IPS-20b (cell line): ENCODE measurements around the gene PARVG.
"Not testable (repeated sequence)": the region's sequence is repeated elsewhere in the genome, so short reads cannot be mapped to it uniquely, and the experiment has no call there.

Experiments
- H3K27ac ChIP-seq: one replicate; pipeline ENCODE4 v1.5.1; 2013; ENCODE audit warnings: low read length
- H3K27me3 ChIP-seq: 2 replicates; pipeline ENCODE4 v1.6.1; 2013; ENCODE audit warnings: mild to moderate bottlenecking, low read length, inconsistent platforms; ENCODE audit not compliant: insufficient read depth
- H3K36me3 ChIP-seq: 2 replicates; pipeline ENCODE4 v1.6.1; 2013; ENCODE audit warnings: low read depth, mild to moderate bottlenecking, inconsistent platforms, low read length, moderate library complexity; ENCODE audit not compliant: insufficient read depth
- H3K4me1 ChIP-seq: 2 replicates; pipeline ENCODE4 v1.6.1; 2013; ENCODE audit warnings: mild to moderate bottlenecking, control low read depth, inconsistent platforms, low read length, moderate library complexity; ENCODE audit not compliant: insufficient read depth
- H3K4me3 ChIP-seq: 2 replicates; pipeline ENCODE4 v1.5.1; 2013; ENCODE audit warnings: mild to moderate bottlenecking, low read length, inconsistent platforms
- H3K9ac ChIP-seq: 2 replicates; pipeline ENCODE4 v1.6.1; 2013; ENCODE audit warnings: low read depth, mild to moderate bottlenecking, inconsistent platforms, low read length, moderate library complexity
- H3K9me3 ChIP-seq: 2 replicates; pipeline ENCODE4 v1.6.1; 2013; ENCODE audit warnings: mild to moderate bottlenecking, low read depth, low read length, inconsistent platforms; ENCODE audit not compliant: insufficient read depth

Gene PARVG

DNA sequence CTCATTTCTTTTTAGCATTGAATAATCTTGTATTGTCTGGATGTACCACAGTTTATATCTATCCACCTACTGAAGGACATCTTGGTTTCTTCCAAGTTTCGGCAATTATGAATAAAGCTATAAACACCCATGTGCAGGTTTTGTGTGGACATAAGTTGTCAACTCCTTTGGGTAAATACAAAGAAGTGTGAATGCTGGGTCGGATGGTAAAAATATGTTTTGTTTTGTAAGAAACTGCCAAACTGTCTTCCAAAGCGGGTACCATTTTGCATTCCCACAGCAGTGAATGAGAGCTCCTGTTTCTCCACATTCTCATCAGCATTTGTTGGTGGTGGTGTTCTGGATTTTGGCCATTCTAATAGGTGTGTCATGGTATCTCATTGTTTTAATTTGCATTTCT, 60.4 kb downstream of the PARVG start:
- not testable (repeated sequence) for H3K27ac ChIP-seq, H3K9me3 ChIP-seq, H3K27me3 ChIP-seq, H3K36me3 ChIP-seq, H3K4me1 ChIP-seq, H3K9ac ChIP-seq, H3K4me3 ChIP-seq

DNA sequence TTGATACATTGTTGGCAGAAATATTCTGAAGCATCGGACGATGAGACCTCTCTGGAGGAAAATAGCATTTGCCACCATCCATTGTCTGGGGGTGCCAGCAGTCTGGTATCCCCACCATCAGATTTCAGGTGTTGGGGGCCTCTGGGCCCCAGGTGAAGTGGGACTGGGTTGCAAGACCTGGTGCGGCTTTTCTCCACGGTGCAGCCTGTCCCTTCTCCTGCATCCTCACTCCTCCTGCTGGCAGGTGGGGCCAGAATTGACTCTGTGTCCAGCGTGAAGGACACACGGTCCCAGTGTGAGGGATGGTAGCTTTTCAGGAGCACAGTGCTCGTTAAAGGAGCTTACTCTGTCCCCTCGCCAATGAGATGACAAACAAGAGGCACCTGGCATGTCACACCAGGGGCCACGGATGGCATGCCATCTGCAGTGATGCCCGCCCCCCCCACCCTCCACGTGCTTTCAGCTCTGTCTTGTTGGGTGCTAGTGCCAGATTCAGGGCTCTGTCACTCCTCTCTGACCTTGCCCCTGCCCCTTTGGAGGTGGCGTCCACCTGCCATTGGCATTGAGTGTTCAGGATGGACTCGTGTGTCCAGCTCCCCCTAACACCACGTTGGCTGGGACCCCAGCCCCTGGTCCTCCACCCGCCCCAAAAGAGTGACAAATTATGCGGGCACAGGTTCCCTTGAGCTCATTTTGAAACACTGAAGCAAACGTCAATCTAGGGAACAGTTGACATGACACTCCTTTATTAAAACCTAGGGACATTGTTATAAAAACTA, 62.4 kb downstream of the PARVG start:
- H3K27ac ChIP-seq, result no peak overlapping the region
- no peaks in the 10 kb centered on the region for H3K4me1 ChIP-seq
- no peaks in the 10 kb centered on the region for H3K36me3 ChIP-seq
- no peak overlapping the region for H3K9ac ChIP-seq
- H3K9me3 ChIP-seq, result no peaks in the 10 kb centered on the region
- H3K27me3 ChIP-seq, result no peaks in the 10 kb centered on the region
- no peak overlapping the region for H3K4me3 ChIP-seq

DNA sequence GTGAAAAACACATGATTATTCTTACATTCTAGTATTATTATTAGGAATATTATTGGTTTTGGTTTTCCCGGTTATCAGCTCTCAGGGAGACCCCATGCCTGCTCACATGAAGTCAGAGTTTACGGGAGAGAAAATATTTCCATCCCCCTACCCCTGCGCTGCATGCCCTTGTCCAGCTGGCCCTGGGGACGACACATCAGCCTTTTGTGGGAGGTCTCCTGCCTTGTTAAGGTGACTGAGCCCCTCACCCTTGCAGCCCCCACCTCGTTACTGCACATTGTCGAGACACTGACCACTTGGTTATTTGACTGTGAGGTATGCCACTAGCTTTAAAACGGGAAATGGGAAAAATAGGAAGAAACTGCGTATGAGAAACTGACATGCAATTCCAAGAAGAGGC, 63.0 kb downstream of the PARVG start:
- no peaks in the 10 kb centered on the region for H3K36me3 ChIP-seq
- H3K9ac ChIP-seq, result no peak overlapping the region
- no peaks in the 10 kb centered on the region for H3K27me3 ChIP-seq
- no peak overlapping the region for H3K27ac ChIP-seq
- H3K4me1 ChIP-seq, result no peaks in the 10 kb centered on the region
- no peak overlapping the region for H3K4me3 ChIP-seq
- no peaks in the 10 kb centered on the region for H3K9me3 ChIP-seq

DNA sequence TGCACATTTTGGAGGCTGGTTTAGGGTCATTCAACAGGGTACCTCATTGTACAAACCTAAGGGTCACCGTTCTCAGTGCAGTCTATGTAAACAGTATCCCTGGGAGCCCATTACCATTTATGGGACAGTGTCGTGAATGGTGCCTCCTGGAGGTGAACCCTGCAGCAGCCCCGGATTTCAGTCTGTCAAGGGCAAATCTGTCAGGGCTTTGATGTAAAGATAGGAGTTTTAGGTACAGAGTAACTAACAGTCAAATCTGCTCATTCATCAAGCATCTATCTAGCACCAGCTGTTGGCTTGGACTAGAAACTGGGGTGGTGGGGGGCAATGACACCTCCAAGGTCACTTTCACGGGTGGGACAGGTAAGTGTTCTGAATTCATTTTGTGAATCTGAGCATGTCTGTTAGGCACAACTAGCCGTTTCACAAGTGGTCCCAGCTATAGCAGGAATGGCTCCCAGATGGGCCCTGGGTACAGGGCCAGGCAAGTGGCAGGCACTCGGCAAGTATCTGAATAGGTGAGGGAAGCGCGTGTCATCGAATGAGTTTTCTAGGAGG, 63.6 kb downstream of the PARVG start:
- H3K27me3 ChIP-seq, result no peaks in the 10 kb centered on the region
- no peaks in the 10 kb centered on the region for H3K4me1 ChIP-seq
- no peaks in the 10 kb centered on the region for H3K36me3 ChIP-seq
- H3K9me3 ChIP-seq, result no peaks in the 10 kb centered on the region; the same call in 1 of the 2 replicates
- H3K9ac ChIP-seq, result no peak overlapping the region
- no peak overlapping the region for H3K4me3 ChIP-seq
- no peak overlapping the region for H3K27ac ChIP-seq

DNA sequence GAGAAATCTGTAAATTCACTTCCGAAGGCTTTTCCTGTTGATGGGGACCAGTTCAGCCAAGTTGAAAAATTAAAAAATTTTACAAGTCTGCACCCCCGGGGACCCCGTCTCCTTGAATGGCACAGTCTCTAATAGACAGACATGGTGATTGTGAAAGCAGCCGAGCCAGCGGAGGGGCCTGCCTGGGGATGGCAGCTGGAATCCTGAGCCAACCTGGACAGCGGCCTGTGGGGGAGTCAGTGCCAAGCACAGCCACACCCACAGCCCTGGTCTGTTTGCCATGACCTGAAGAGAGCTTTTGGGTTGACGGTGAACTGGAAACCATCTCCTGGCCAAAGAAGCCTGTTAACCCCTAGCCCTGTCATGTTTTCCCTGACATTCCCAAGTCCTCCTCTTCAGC, 64.7 kb downstream of the PARVG start:
- Histone ChIP-seq H3K27ac (no peak overlapping the region), H3K36me3 (no peaks in the 10 kb centered on the region), H3K4me1 (no peaks in the 10 kb centered on the region), H3K9me3 (peaks cover 10% of the 10 kb centered on the region; the same call in 1 of the 2 replicates), H3K27me3 (no peaks in the 10 kb centered on the region), H3K4me3 (no peak overlapping the region), H3K9ac (no peak overlapping the region)

DNA sequence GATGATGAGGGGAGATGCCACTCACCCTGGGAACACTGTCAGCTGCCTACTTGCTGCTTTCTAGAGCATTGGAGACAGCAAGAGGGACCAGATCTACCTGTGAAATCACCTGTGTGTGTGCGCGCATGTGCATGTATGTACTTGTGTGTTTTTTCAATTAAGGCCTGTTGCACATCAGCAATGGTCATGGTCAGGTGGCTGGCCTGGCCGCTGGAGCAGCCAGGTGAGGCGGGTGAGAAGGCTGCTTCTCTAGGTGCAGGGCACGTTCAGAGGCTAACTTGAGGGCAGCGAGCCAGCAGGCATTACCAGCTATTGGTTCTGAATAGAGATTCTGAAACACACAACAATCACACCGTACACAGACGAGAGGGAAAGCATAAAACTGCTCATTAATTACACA, 65.1 kb downstream of the PARVG start:
- H3K9me3 ChIP-seq, result peaks cover 15% of the 10 kb centered on the region; the same call in 1 of the 2 replicates

DNA sequence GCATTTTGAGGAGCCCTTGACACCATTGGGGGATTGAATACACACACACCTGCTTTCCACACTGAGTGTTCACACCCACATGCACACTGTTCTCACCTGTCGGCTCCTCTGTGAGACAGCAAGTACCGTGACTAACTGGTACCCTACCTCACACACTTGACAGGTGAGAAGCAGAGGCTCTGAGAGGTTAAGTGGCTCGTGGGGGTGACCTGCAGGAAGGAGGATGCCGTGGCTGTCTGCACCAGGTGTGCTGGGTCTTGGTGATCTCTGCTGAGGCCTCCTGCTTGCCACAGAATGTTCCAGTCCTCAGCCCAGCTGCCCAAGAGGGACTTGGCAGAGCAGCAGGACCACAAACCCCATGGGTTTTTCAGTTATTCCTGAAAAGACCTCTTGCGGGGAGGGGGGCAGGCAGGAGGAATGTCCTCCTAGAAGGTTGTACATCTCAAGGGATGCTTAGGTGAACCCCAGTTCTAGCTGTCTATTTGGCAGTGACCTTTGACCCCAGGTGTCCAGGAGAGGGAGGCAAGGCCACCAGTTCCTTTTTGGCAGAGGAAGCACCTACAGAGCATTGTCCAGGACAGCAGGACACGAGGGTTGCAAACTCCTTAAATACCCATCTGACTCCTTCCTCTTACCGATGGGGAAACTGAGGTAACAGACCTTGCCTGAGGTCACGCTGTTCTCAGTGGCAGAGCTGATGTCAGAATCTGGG, 66.0 kb downstream of the PARVG start:
- H3K27ac ChIP-seq, result no peak overlapping the region
- no peaks in the 10 kb centered on the region for H3K4me1 ChIP-seq
- H3K4me3 ChIP-seq, result no peak overlapping the region

More for the DNA sequence above, 65.1 kb downstream of the PARVG start:
- no peaks in the 10 kb centered on the region for H3K27me3 ChIP-seq
- H3K9ac ChIP-seq, result no peak overlapping the region
- no peak overlapping the region for H3K27ac ChIP-seq
- no peaks in the 10 kb centered on the region for H3K4me1 ChIP-seq
- H3K4me3 ChIP-seq, result no peak overlapping the region
- no peaks in the 10 kb centered on the region for H3K36me3 ChIP-seq

DNA sequence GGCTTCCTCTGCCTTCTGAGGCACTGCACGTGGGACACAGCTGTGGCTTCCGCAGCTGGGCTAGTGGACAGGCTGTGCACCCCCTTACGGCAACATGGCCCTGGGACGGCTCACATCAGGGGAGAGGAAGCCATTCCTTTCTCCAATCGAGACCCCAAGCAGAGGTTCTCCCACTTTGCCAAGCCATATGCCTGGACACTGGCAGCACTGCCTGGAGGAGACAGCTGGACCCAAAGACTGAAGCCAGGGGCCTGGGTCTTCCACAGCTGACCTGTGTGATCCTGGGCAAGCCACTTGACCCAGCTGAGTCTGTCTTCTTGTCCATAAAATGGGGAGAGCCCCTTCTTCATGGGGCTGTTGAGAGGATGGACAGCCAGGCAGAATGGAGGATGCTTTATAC, 66.6 kb downstream of the PARVG start:
- H3K4me3 ChIP-seq, result no peak overlapping the region
- no peak overlapping the region for H3K27ac ChIP-seq
- H3K9me3 ChIP-seq, result peaks cover 17% of the 10 kb centered on the region; the same call in 1 of the 2 replicates
- H3K27me3 ChIP-seq, result no peaks in the 10 kb centered on the region
- no peak overlapping the region for H3K9ac ChIP-seq
- no peaks in the 10 kb centered on the region for H3K4me1 ChIP-seq
- H3K36me3 ChIP-seq, result no peaks in the 10 kb centered on the region

More for the DNA sequence above, 66.0 kb downstream of the PARVG start:
- Histone ChIP-seq H3K27me3 (no peaks in the 10 kb centered on the region), H3K9me3 (peaks cover 17% of the 10 kb centered on the region; the same call in 1 of the 2 replicates), H3K9ac (no peak overlapping the region), H3K36me3 (no peaks in the 10 kb centered on the region)

DNA sequence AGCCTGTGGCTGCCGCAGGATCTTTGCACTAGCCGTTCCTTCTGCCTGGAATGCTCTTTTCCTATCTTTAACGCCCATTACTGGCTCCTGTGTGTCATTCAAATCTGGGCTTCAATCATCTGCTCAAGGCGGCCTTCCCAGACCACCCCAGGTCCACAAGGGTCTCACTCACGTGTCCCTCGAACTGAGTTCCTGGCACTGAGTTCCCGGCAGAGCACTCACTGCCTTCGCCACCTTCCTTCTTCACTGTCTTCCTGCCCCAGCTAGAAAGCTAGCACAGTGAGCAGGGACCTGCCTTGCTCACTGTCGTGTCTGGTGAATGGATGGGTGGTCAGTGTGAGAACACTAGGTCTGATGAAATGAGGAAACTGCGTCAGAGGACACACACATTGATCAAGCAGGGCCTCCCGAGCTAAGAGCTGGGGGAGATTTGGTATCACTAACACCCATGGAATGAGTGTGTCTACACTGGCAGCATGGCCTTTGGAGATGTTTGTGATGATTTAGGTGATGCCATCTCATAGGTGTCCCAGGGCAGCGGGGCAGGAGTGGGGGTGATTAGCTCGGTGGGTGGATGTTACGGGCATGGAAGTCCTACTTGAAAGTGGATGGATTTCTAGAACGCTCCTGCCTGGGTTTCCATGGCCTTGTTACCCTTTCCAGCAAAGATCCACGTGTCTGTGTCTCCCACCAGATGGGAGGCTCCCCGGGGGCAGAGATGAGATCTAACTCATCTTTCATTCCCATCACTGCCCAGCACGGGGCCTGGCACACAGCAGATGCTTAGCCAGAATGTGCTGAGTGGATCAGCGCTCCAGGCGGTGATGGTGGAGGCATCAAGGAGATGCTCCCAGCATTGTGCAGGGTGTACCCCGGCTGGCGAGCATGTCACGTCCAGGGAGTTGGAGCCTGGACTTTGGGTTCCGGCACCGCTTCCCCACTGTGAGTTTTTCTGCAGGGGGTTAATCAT, 67.5 kb downstream of the PARVG start:
- Histone ChIP-seq H3K4me1 (no peaks in the 10 kb centered on the region), H3K4me3 (no peak overlapping the region), H3K36me3 (no peaks in the 10 kb centered on the region), H3K9ac (no peak overlapping the region), H3K9me3 (peaks cover 17% of the 10 kb centered on the region; the same call in 1 of the 2 replicates), H3K27ac (no peak overlapping the region), H3K27me3 (no peaks in the 10 kb centered on the region)

DNA sequence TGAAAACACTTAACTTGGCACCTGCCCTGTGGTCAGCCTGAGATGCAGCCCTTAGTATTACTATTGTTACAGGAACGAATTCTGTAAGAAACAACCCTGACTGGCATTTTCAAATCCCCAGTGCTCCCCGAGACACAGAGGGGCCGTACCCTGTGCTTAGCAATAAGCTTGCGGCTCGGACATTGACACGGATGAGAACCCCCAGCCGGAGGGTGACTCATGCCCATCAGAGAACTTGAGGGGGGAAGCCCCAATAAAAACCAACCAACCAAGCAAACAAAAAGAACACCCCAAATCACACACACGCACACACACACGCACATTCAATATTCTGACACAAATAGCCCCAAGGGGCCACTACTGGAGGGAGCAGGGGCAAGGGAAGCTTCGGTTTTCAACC, 68.2 kb downstream of the PARVG start:
- Histone ChIP-seq H3K9ac (no peak overlapping the region), H3K4me3 (no peak overlapping the region), H3K27ac (no peak overlapping the region), H3K9me3 (peaks cover 17% of the 10 kb centered on the region; the same call in 1 of the 2 replicates), H3K36me3 (no peaks in the 10 kb centered on the region), H3K4me1 (no peaks in the 10 kb centered on the region), H3K27me3 (no peaks in the 10 kb centered on the region)
